ENCODE data around the gene CNTN3. TPM values are rescaled to one million over a fixed set of nuclear protein-coding genes. Genes with fewer than 3 reads are reported as not detected.
A peak's percentile ranks its signal among the peaks of the same experiment; 100 is the strongest.

The CNTN3 gene
- total and polyA plus RNA-seq, 2 donors from 2014 or later = 3.8 TPM

DNA sequence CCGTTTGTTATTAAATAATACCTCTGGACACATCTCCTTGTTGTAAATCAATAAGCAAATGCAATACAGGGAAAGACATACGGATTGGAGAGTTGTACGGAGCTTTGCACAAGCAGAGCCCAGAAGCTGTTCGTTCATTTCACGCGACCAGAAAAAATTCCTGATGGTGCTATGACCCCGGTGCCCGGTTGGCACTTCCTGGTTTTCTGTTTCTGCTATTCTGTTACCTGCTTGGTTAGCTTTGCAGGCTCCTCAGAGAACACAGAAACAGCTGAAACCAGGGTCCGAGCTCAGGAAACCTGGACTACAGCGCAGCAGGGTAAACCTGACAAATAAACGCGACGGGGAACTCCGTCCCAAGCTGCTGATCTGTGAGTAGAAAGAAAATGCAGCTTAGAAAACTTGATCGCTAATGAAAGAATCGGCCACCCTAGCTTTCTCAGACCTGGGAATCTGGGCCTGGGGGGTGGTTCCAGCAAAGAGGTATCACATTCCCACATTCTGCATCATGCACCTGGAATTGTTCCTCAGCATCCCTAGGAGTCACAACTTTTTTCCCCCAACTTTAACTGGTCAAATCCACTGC, 845 bp downstream of the CNTN3 start:
- no peaks in the 10 kb centered on the region for H3K4me1 ChIP-seq (ENCODE audit: control insufficient read depth in 2 of 3, insufficient read depth in 2 of 3, low read depth in 1 of 3, low read length in 3 of 3)
- no peaks in the 10 kb centered on the region for H3K27me3 ChIP-seq (ENCODE audit: control insufficient read depth, insufficient read depth, low read length)
- DNase-seq (peak in 4 of 5 donors; percentile 30 to 51 (median 35)), FAIRE-seq (no peak)
- intact Hi-C loops (cut with DNase I) = no loop called here
- peak overlapping the region; percentile 36 to 84 (median 81) for H3K4me3 ChIP-seq (ENCODE audit: low read length in 3 of 3)
- no peaks in the 10 kb centered on the region for H3K36me3 ChIP-seq (ENCODE audit: control insufficient read depth in 2 of 3, insufficient read depth in 3 of 3, low read length in 3 of 3)
- TF ChIP-seq CTCF (IDR thresholded peaks at IDR 0.05; ENCODE audit: borderline replicate concordance, extremely low read depth, insufficient read depth) = no peak
- no peaks in the 10 kb centered on the region for H3K9me3 ChIP-seq (ENCODE audit: control insufficient read depth in 2 of 3, insufficient read depth in 1 of 3, low read length in 3 of 3)
- peak overlapping the region; percentile 14 to 25 for H3K27ac ChIP-seq (ENCODE audit: low read depth in 2 of 2, low read length in 2 of 2)
- H3K9ac ChIP-seq (ENCODE audit: low read length in 3 of 3) = peak overlapping the region in 2 of 3 donors; percentile 38 to 67

- intact Hi-C loops (cut with DNase I) = no loop called here
- no peaks in the 10 kb centered on the region for H3K36me3 ChIP-seq (ENCODE audit: control insufficient read depth in 2 of 3, insufficient read depth in 3 of 3, low read length in 3 of 3)
- DNase-seq = no peak
- peak overlapping the region in 1 of 3 donors; percentile 67 for H3K9ac ChIP-seq (ENCODE audit: low read length in 3 of 3)
- no peak overlapping the region for H3K27ac ChIP-seq (ENCODE audit: low read depth in 2 of 2, low read length in 2 of 2)
- no peaks in the 10 kb centered on the region for H3K9me3 ChIP-seq (ENCODE audit: control insufficient read depth in 2 of 3, insufficient read depth in 1 of 3, low read length in 3 of 3)
- no peaks in the 10 kb centered on the region for H3K27me3 ChIP-seq (ENCODE audit: control insufficient read depth, insufficient read depth, low read length)
- H3K4me1 ChIP-seq (ENCODE audit: control insufficient read depth in 2 of 3, insufficient read depth in 2 of 3, low read depth in 1 of 3, low read length in 3 of 3) = no peaks in the 10 kb centered on the region
- TF ChIP-seq CTCF (IDR thresholded peaks at IDR 0.05; ENCODE audit: borderline replicate concordance, extremely low read depth, insufficient read depth) = no peak
- peak overlapping the region; percentile 36 to 84 (median 81) for H3K4me3 ChIP-seq (ENCODE audit: low read length in 3 of 3)
- no peak for FAIRE-seq
These were observed 1.4 kb downstream of the CNTN3 start for GRCh38 chr3:74613060-74613459.

DNA sequence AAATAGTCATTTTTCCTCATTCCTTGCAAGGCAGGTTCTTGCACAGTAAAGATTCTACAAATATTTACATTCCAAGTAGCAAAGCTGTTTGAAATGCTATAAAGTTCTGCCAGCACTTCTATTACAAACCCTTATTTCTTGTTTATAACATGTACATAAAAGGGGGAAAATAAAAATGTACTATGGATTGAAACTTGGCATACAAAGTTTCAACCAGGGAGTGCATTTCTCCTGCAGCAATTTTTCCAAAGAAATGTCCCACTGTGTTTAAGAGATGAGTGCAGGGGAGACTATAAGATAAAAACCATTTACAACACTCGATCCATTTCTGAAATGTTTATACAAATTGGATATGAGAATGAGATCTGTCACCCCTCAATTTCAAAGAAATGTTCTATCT, 3.3 kb downstream of the CNTN3 start:
- Histone ChIP-seq H3K27ac (ENCODE audit: low read depth in 2 of 2, low read length in 2 of 2) (no peak overlapping the region), H3K4me3 (ENCODE audit: low read length in 3 of 3) (no peak overlapping the region), H3K9ac (ENCODE audit: low read length in 3 of 3) (no peak overlapping the region), H3K4me1 (ENCODE audit: control insufficient read depth in 2 of 3, insufficient read depth in 2 of 3, low read depth in 1 of 3, low read length in 3 of 3) (no peaks in the 10 kb centered on the region), H3K9me3 (ENCODE audit: control insufficient read depth in 2 of 3, insufficient read depth in 1 of 3, low read length in 3 of 3) (no peaks in the 10 kb centered on the region), H3K27me3 (ENCODE audit: control insufficient read depth, insufficient read depth, low read length) (no peaks in the 10 kb centered on the region), H3K36me3 (ENCODE audit: control insufficient read depth in 2 of 3, insufficient read depth in 3 of 3, low read length in 3 of 3) (no peaks in the 10 kb centered on the region)
- no peak for TF ChIP-seq CTCF (IDR thresholded peaks at IDR 0.05; ENCODE audit: borderline replicate concordance, extremely low read depth, insufficient read depth)
- intact Hi-C loops (cut with DNase I) = no loop called here
- DNase-seq (no peak), FAIRE-seq (no peak)

DNA sequence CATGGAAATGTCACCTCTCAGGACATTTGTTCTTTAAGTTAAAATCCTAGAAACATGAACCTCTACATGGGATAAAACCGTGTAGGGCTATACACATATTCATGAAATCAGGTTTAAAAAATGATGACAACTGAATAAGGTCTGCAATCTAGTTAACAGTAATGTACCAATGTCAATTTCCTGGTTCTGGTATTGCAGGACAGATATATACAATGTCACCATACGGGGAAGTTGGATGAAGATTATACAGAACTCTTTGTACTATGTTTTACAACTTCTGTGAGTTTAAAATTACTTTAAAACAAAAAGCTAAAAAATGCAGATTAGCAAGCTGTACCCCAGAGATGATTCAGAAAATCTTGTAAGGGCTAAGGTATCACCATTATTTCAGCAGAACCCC, 6.7 kb downstream of the CNTN3 start:
- intact Hi-C loops (cut with DNase I) = no loop called here
- no peaks in the 10 kb centered on the region for H3K9me3 ChIP-seq (ENCODE audit: control insufficient read depth in 2 of 3, insufficient read depth in 1 of 3, low read length in 3 of 3)
- no peak for TF ChIP-seq CTCF (IDR thresholded peaks at IDR 0.05; ENCODE audit: borderline replicate concordance, extremely low read depth, insufficient read depth)
- H3K4me3 ChIP-seq (ENCODE audit: low read length in 3 of 3) = no peak overlapping the region
- no peaks in the 10 kb centered on the region for H3K27me3 ChIP-seq (ENCODE audit: control insufficient read depth, insufficient read depth, low read length)
- no peaks in the 10 kb centered on the region for H3K36me3 ChIP-seq (ENCODE audit: control insufficient read depth in 2 of 3, insufficient read depth in 3 of 3, low read length in 3 of 3)
- no peak overlapping the region for H3K9ac ChIP-seq (ENCODE audit: low read length in 3 of 3)
- no peak for FAIRE-seq
- DNase-seq = no peak
- H3K4me1 ChIP-seq (ENCODE audit: control insufficient read depth in 2 of 3, insufficient read depth in 2 of 3, low read depth in 1 of 3, low read length in 3 of 3) = no peaks in the 10 kb centered on the region
- H3K27ac ChIP-seq (ENCODE audit: low read depth in 2 of 2, low read length in 2 of 2) = no peak overlapping the region

Data from kidney (tissue), 14 donors.